Transverse colon (tissue), 4 donors: Measurements from ENCODE around the gene MBOAT2. TPM values are rescaled to one million over a fixed set of nuclear protein-coding genes. Genes with fewer than 3 reads are reported as not detected.

Source experiments
- DNase-seq: peaks from one replicate; pipeline ENCODE4 v3.0.0-alpha.2; 2019
- H3K27ac ChIP-seq, 4 donors: fragments of 200-600 bp; sonication (generic); 2 replicates each; pipeline ENCODE4 v1.5.1; 2016 to 2018; ENCODE audit warnings: inconsistent platforms in 4 of 4
- H3K27me3 ChIP-seq: fragments of 200-600 bp; sonication (generic); 2 replicates; pipeline ENCODE4 v1.5.1; 2017; ENCODE audit warnings: inconsistent platforms
- H3K36me3 ChIP-seq, 4 donors: fragments of 200-600 bp; sonication (generic); 2 replicates each; pipeline ENCODE4 v1.5.1; 2017 to 2019; ENCODE audit warnings: inconsistent platforms in 4 of 4
- H3K4me1 ChIP-seq, 4 donors: fragments of 200-600 bp; sonication (generic); 2 replicates each; pipeline ENCODE4 v1.5.1; 2017 to 2020; ENCODE audit warnings: inconsistent platforms in 4 of 4
- H3K4me3 ChIP-seq, 4 donors: fragments of 200-600 bp; sonication (generic); 1 replicate in 1 of 4; 2 replicates in 3 of 4; pipeline versions ENCODE4 v1.5.1 to v1.6.1; 2017 to 2019; ENCODE audit warnings: inconsistent platforms in 4 of 4
- H3K9me3 ChIP-seq, 2 donors: fragments of 200-600 bp; sonication (generic); 2 replicates each; pipeline ENCODE4 v1.5.1; 2017 to 2019; ENCODE audit warnings: inconsistent platforms in 2 of 2
- EP300 ChIP-seq: sonication (generic); formaldehyde crosslinking; IDR thresholded peaks from one replicate; pipeline ENCODE4 v1.6.1; 2017; ENCODE audit warnings: antibody characterized with exemption, low read depth
- POLR2A ChIP-seq: fragments of 450-650 bp; IDR thresholded peaks from one replicate; pipeline ENCODE4 v1.6.1; 2016; ENCODE audit warnings: antibody characterized with exemption, mild to moderate bottlenecking, moderate library complexity
- POLR2AphosphoS5 ChIP-seq, 3 donors: sonication (generic); formaldehyde crosslinking; IDR thresholded peaks; one replicate each; pipeline ENCODE4 v1.6.1; 2016; ENCODE audit warnings: antibody characterized with exemption in 3 of 3
- WGBS, 2 donors: methylation state at CpG; one replicate each; pipeline ENCODE4 v1.1.5; 2018; ENCODE audit warnings: low coverage in 1 of 2; 5-methylcytosine and 5-hydroxymethylcytosine counted together
- in situ Hi-C, 4 donors: fragments of 200-750 bp; cut with MboI; loops; one replicate each; pipeline versions ENCODE4 v1.15.0 to v1.15.1; 2017; ENCODE audit warnings: low sequenced_read_pairs in 3 of 4, low pct_ligation_motif_present in 1 of 4, low pct_unique_long_range_greater_than_20kb in 1 of 4
- intact Hi-C: fragments of 100-400 bp; cut with DNase I; formaldehyde crosslinking; loops from one replicate; pipeline ENCODE4 v1.15.1; 2023; ENCODE audit warnings: low total_unique reads
- total RNA-seq, 4 donors: library from RNA; depleted of rRNA; stranded (reverse); fragments of >200 nt; gene quantifications; one replicate each; pipeline ENCODE4 v1.1.0, GENCODE V29; 2016
- TF ChIP-seq, protein P1 (sequence below), 5 experiments: fragments of 200-600 bp in 3 of 5; fragments of 450-650 bp in 2 of 5; sonication (generic) in 3 of 5; IDR thresholded peaks; 1 replicate in 2 of 5; 2 replicates in 3 of 5; pipeline ENCODE4 v1.5.1; 2016 to 2017; ENCODE audit warnings: antibody characterized with exemption in 5 of 5, inconsistent platforms in 3 of 5, mild to moderate bottlenecking in 2 of 5, moderate library complexity in 1 of 5

MBOAT2 gene
- total RNA-seq, 4 donors from 2014 or later = 10.0 to 132 (median 89.2) TPM

GRCh38 chr2:8849327-8849726, 154.2 kb downstream of the MBOAT2 start:
- Histone ChIP-seq H3K36me3 (no peaks in the 10 kb centered on the region), H3K27me3 (no peaks in the 10 kb centered on the region), H3K9me3 (no peaks in the 10 kb centered on the region), H3K27ac (no peak overlapping the region), H3K4me1 (no peaks in the 10 kb centered on the region), H3K4me3 (no peak overlapping the region)
- intact Hi-C loops (no loop called here), in situ Hi-C loops (no loop called here)
- WGBS, 2 donors = 62 to 82% methylated on average over 3 to 4 of the region's 4 CpGs
- TF ChIP-seq EP300 (no peak), POLR2AphosphoS5 (IDR thresholded peaks at IDR 0.05) (no peak), POLR2A (no peak)
- TF ChIP-seq, protein P1, sequence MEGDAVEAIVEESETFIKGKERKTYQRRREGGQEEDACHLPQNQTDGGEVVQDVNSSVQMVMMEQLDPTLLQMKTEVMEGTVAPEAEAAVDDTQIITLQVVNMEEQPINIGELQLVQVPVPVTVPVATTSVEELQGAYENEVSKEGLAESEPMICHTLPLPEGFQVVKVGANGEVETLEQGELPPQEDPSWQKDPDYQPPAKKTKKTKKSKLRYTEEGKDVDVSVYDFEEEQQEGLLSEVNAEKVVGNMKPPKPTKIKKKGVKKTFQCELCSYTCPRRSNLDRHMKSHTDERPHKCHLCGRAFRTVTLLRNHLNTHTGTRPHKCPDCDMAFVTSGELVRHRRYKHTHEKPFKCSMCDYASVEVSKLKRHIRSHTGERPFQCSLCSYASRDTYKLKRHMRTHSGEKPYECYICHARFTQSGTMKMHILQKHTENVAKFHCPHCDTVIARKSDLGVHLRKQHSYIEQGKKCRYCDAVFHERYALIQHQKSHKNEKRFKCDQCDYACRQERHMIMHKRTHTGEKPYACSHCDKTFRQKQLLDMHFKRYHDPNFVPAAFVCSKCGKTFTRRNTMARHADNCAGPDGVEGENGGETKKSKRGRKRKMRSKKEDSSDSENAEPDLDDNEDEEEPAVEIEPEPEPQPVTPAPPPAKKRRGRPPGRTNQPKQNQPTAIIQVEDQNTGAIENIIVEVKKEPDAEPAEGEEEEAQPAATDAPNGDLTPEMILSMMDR (IDR thresholded peaks at IDR 0.05) = no peak
- DNase-seq = no peak

DNA sequence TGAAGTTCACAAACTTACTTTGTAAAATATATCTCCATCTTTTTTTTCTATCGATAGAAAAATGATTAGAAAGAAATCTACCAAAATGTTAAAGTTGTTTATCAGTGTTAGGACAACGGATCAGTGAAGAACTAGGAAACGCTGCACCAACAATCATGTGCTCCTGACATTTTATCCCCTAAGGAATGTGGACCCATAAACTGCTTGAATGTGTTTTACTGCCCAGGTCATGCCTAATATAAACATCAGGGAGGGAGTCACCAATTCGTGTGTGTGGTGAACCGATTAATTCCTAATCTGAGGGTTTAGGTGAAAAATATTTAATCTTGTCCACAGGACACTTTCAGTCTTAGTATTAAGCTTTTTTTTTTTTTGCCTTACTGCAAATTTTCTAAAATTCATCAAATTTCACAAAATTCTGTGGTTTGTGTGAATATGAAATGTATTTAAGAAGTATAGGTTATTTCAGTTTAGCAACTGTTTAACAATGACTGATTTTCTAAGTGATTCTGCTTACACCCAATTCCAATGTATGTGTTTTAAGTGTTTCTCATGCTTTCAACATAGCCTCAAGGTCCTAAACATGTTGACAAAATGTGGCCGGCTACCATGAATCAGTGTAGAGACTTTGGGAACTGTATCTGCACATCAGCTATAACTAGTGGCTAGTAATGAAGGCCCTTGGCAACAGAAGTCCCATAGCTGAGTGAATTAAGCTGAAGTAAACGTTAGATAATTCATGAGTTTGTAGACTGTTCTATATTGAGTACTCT, 155.0 kb downstream of the MBOAT2 start:
- Histone ChIP-seq H3K27ac (no peak overlapping the region), H3K4me1 (no peaks in the 10 kb centered on the region), H3K27me3 (no peaks in the 10 kb centered on the region), H3K36me3 (no peaks in the 10 kb centered on the region), H3K9me3 (no peaks in the 10 kb centered on the region), H3K4me3 (no peak overlapping the region)
- intact Hi-C loops (no loop called here), in situ Hi-C loops (no loop called here)
- no peak for DNase-seq
- TF ChIP-seq EP300 = no peak
- TF ChIP-seq, protein P1 (IDR thresholded peaks at IDR 0.05) = no peak
- TF ChIP-seq POLR2A = no peak
- TF ChIP-seq POLR2AphosphoS5 (IDR thresholded peaks at IDR 0.05) = no peak
- WGBS, 2 donors = 67 to 69% methylated on average over 5 to 7 of the region's 7 CpGs

DNA sequence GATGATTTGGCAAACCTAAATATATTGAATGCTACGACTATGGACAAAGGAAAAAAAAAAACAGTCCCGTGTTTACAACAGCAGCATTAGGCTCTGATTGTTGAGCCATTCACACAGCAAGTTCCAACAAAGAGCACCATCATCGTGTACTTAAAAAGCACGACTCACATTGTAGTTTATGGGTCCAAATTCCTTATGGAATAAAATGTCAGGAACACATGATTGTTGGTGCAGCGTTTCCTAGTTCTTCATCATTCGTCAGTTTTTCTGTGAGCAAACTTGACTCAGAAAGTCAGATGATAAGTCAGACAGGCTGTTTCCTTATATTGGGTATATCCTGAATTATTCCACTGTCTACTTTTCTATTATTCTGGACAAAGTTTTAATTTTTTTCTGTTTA, 156.1 kb downstream of the MBOAT2 start:
- in situ Hi-C loops (no loop called here), intact Hi-C loops (no loop called here)
- Histone ChIP-seq H3K4me1 (no peaks in the 10 kb centered on the region), H3K9me3 (no peaks in the 10 kb centered on the region), H3K4me3 (no peak overlapping the region), H3K27ac (no peak overlapping the region), H3K27me3 (no peaks in the 10 kb centered on the region), H3K36me3 (no peaks in the 10 kb centered on the region)
- TF ChIP-seq EP300 (no peak), POLR2A (no peak), POLR2AphosphoS5 (IDR thresholded peaks at IDR 0.05) (no peak)
- TF ChIP-seq, protein P1 (IDR thresholded peaks at IDR 0.05) = no peak
- no peak for DNase-seq
- 52 to 64% methylated on average over 6 of the region's 6 CpGs for WGBS, 2 donors

- intact Hi-C loops = no loop called here
- no peaks in the 10 kb centered on the region for H3K9me3 ChIP-seq
- no peak for TF ChIP-seq POLR2A
- no peaks in the 10 kb centered on the region for H3K36me3 ChIP-seq
- H3K27ac ChIP-seq = no peak overlapping the region
- DNase-seq = no peak
- H3K27me3 ChIP-seq = no peaks in the 10 kb centered on the region
- 84 to 87% methylated on average over 3 to 4 of the region's 4 CpGs for WGBS, 2 donors
- no peak overlapping the region for H3K4me3 ChIP-seq
- H3K4me1 ChIP-seq = peaks cover 0 to 5% (median 4%) of the 10 kb centered on the region in 4 donors
- in situ Hi-C loops = no loop called here
Observed at GRCh38 chr2:8841932-8842331, 161.6 kb downstream of the MBOAT2 start.
